HepG2 (cell line): ENCODE measurements around the gene CRLF3. TPM values are rescaled to one million over a fixed set of nuclear protein-coding genes. Genes with fewer than 3 reads are reported as not detected.

Source experiments
- ELF4 ChIP-seq: sonication (generic); formaldehyde crosslinking; IDR thresholded peaks from 2 replicates; pipeline ENCODE4 v1.5.0; 2020; ENCODE audit warnings: missing genetic modification reagents, mild to moderate bottlenecking, moderate library complexity, borderline replicate concordance
- KLF11 ChIP-seq: IDR thresholded peaks from 2 replicates; pipeline ENCODE4 v1.6.1; 2016; ENCODE audit warnings: missing compliant biosample characterization
- KLF12 ChIP-seq: sonication (generic); formaldehyde crosslinking; IDR thresholded peaks from 2 replicates; pipeline ENCODE4 v1.4.0; 2020; ENCODE audit warnings: missing genetic modification reagents, borderline replicate concordance
- MAF1 ChIP-seq: sonication (generic); formaldehyde crosslinking; IDR thresholded peaks from 2 replicates; pipeline ENCODE4 v1.5.0; 2020; ENCODE audit warnings: missing genetic modification reagents, borderline replicate concordance
- NFIB ChIP-seq: sonication (generic); formaldehyde crosslinking; IDR thresholded peaks from 2 replicates; pipeline ENCODE4 v1.9.0; 2021; ENCODE audit warnings: missing genetic modification reagents, mild to moderate bottlenecking, borderline replicate concordance
- SAFB2 ChIP-seq: sonication (generic); formaldehyde crosslinking; IDR thresholded peaks from 2 replicates; pipeline ENCODE4 v1.5.1; 2020; ENCODE audit warnings: missing genetic modification reagents, low read depth, mild to moderate bottlenecking, borderline replicate concordance
- ZFP90 ChIP-seq: sonication (generic); formaldehyde crosslinking; IDR thresholded peaks from 2 replicates; pipeline ENCODE4 v1.8.0; 2022; ENCODE audit warnings: missing genetic modification reagents, mild to moderate bottlenecking, inconsistent platforms, borderline replicate concordance
- ZKSCAN5 ChIP-seq: sonication (generic); formaldehyde crosslinking; IDR thresholded peaks from 2 replicates; pipeline ENCODE4 v1.5.1; 2020; ENCODE audit warnings: mild to moderate bottlenecking, missing genetic modification reagents
- ZNF782 ChIP-seq: sonication (generic); formaldehyde crosslinking; IDR thresholded peaks from 2 replicates; pipeline ENCODE4 v1.4.0; 2020; ENCODE audit warnings: missing genetic modification reagents, mild to moderate bottlenecking, borderline replicate concordance
- polyA plus RNA-seq, 8 experiments: library from polyadenylated mRNA; depleted of rRNA in 3 of 8; stranded (reverse) in 7 of 8; unstranded in 1 of 8; fragments of >200 nt; fragmentation: Illumina TruSeq in 4 of 8; extraction: Trizol in 4 of 8; gene quantifications; 2 replicates each; pipeline versions ENCODE4 v1.2.1 to v1.2.3, GENCODE V29; 2011 to 2016; ENCODE audit warnings: low read depth in 4 of 8, missing spikeins in 1 of 8, mixed read lengths in 1 of 8; ENCODE audit not compliant: insufficient read depth in 1 of 8
- total RNA-seq, 5 experiments: library from RNA; depleted of rRNA; stranded (reverse); fragments of >200 nt; fragmentation: Illumina TruSeq; extraction: Trizol; gene quantifications; 2 replicates each; pipeline ENCODE4 v1.2.3, GENCODE V29; 2016; ENCODE audit warnings: low read depth in 1 of 5
- TF ChIP-seq, protein P1 (sequence below): sonication (generic); formaldehyde crosslinking; IDR thresholded peaks from 2 replicates; pipeline ENCODE4 v1.8.0; 2023; ENCODE audit warnings: mild to moderate bottlenecking, missing genetic modification reagents
- TF ChIP-seq, protein P2 (sequence below): sonication (generic); formaldehyde crosslinking; IDR thresholded peaks from 2 replicates; pipeline ENCODE4 v1.4.0; 2020; ENCODE audit warnings: missing genetic modification reagents, borderline replicate concordance
- TF ChIP-seq, protein P3 (sequence below): IDR thresholded peaks from 2 replicates; pipeline ENCODE4 v1.6.1; 2016; ENCODE audit warnings: mild to moderate bottlenecking
- TF ChIP-seq, protein P4 (sequence below): sonication (generic); formaldehyde crosslinking; IDR thresholded peaks from 2 replicates; pipeline ENCODE4 v1.4.0; 2020; ENCODE audit warnings: missing genetic modification reagents, borderline replicate concordance
- TF ChIP-seq, protein P5 (sequence below): IDR thresholded peaks from 2 replicates; pipeline ENCODE4 v1.6.1; 2016; ENCODE audit warnings: low read depth, control low read depth

Gene CRLF3
- total and polyA plus RNA-seq, 2 of the 13 experiments (the other 11 are each of a cell fraction or from before 2014, with no cell fraction given) = 6.4 to 9.1 TPM

DNA sequence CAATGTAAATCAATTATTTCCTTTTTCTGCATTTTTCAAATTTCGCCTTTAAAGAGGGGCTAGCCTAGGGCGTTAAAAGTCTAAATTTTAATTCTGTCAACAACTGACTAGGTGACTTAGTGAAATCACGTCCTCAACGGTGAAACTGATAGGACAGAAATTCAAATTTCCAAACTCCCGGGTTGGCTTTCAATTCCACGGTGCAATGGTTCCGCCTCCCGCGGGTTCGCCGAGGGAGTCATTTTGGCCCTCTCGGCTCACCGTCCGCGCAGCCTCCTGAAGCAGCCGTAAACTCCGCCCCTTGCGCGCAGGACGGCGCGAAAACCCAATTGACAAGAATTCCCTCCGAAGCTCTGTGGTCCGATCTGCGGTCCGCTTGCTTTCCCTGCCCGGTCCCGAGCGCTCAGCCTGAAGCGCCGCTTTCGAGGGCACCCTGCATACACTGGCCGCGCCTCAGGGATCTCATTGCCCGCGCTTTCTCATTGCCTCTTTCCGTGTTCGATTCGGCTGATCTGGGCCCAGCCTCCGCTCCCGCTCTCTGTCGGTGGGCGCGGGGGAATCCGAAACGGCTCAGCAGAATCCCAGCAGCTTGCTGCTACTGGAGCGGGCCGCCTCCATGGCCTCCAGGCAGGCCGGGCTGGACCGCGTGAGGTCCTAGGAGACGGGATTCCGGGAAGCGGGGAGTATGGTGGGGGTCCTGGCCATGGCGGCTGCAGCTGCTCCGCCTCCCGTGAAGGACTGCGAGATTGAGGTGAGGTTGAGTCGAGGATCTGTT, 7.4 kb upstream of the CRLF3 start, which contains the start of gene ATAD5 (continued):
- TF ChIP-seq MAF1 (CRISPR knock-in tag) (peak; percentile 82; the same call in 1 of the 2 replicates), KLF11 (CRISPR knock-in tag) (peak; percentile 64), SAFB2 (CRISPR knock-in tag) (peak; percentile 36; the same call in 1 of the 2 replicates), NFIB (no peak), ZFP90 (CRISPR knock-in tag) (peak; percentile 61; the same call in 1 of the 2 replicates), KLF12 (CRISPR knock-in tag) (peak; percentile 48; the same call in 1 of the 2 replicates), ELF4 (0 out of 2 replicates have a peak, but pooled peaks have one; percentile 48), ZKSCAN5 (CRISPR knock-in tag) (no peak), ZNF782 (0 out of 2 replicates have a peak, but pooled peaks have one; percentile 69)
- TF ChIP-seq, protein P1, sequence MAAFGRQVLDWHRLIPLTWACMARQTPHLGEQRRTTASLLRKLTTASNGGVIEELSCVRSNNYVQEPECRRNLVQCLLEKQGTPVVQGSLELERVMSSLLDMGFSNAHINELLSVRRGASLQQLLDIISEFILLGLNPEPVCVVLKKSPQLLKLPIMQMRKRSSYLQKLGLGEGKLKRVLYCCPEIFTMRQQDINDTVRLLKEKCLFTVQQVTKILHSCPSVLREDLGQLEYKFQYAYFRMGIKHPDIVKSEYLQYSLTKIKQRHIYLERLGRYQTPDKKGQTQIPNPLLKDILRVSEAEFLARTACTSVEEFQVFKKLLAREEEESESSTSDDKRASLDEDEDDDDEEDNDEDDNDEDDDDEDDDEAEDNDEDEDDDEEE (CRISPR knock-in tag) = no peak
- TF ChIP-seq, protein P2, sequence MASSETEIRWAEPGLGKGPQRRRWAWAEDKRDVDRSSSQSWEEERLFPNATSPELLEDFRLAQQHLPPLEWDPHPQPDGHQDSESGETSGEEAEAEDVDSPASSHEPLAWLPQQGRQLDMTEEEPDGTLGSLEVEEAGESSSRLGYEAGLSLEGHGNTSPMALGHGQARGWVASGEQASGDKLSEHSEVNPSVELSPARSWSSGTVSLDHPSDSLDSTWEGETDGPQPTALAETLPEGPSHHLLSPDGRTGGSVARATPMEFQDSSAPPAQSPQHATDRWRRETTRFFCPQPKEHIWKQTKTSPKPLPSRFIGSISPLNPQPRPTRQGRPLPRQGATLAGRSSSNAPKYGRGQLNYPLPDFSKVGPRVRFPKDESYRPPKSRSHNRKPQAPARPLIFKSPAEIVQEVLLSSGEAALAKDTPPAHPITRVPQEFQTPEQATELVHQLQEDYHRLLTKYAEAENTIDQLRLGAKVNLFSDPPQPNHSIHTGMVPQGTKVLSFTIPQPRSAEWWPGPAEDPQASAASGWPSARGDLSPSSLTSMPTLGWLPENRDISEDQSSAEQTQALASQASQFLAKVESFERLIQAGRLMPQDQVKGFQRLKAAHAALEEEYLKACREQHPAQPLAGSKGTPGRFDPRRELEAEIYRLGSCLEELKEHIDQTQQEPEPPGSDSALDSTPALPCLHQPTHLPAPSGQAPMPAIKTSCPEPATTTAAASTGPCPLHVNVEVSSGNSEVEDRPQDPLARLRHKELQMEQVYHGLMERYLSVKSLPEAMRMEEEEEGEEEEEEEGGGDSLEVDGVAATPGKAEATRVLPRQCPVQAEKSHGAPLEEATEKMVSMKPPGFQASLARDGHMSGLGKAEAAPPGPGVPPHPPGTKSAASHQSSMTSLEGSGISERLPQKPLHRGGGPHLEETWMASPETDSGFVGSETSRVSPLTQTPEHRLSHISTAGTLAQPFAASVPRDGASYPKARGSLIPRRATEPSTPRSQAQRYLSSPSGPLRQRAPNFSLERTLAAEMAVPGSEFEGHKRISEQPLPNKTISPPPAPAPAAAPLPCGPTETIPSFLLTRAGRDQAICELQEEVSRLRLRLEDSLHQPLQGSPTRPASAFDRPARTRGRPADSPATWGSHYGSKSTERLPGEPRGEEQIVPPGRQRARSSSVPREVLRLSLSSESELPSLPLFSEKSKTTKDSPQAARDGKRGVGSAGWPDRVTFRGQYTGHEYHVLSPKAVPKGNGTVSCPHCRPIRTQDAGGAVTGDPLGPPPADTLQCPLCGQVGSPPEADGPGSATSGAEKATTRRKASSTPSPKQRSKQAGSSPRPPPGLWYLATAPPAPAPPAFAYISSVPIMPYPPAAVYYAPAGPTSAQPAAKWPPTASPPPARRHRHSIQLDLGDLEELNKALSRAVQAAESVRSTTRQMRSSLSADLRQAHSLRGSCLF (CRISPR knock-in tag) = peak; percentile 76; the same call in 1 of the 2 replicates
- TF ChIP-seq, protein P3, sequence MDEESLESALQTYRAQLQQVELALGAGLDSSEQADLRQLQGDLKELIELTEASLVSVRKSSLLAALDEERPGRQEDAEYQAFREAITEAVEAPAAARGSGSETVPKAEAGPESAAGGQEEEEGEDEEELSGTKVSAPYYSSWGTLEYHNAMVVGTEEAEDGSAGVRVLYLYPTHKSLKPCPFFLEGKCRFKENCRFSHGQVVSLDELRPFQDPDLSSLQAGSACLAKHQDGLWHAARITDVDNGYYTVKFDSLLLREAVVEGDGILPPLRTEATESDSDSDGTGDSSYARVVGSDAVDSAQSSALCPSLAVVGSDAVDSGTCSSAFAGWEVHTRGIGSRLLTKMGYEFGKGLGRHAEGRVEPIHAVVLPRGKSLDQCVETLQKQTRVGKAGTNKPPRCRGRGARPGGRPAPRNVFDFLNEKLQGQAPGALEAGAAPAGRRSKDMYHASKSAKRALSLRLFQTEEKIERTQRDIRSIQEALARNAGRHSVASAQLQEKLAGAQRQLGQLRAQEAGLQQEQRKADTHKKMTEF (CRISPR knock-in tag) = peak; percentile 95
- TF ChIP-seq, protein P4, sequence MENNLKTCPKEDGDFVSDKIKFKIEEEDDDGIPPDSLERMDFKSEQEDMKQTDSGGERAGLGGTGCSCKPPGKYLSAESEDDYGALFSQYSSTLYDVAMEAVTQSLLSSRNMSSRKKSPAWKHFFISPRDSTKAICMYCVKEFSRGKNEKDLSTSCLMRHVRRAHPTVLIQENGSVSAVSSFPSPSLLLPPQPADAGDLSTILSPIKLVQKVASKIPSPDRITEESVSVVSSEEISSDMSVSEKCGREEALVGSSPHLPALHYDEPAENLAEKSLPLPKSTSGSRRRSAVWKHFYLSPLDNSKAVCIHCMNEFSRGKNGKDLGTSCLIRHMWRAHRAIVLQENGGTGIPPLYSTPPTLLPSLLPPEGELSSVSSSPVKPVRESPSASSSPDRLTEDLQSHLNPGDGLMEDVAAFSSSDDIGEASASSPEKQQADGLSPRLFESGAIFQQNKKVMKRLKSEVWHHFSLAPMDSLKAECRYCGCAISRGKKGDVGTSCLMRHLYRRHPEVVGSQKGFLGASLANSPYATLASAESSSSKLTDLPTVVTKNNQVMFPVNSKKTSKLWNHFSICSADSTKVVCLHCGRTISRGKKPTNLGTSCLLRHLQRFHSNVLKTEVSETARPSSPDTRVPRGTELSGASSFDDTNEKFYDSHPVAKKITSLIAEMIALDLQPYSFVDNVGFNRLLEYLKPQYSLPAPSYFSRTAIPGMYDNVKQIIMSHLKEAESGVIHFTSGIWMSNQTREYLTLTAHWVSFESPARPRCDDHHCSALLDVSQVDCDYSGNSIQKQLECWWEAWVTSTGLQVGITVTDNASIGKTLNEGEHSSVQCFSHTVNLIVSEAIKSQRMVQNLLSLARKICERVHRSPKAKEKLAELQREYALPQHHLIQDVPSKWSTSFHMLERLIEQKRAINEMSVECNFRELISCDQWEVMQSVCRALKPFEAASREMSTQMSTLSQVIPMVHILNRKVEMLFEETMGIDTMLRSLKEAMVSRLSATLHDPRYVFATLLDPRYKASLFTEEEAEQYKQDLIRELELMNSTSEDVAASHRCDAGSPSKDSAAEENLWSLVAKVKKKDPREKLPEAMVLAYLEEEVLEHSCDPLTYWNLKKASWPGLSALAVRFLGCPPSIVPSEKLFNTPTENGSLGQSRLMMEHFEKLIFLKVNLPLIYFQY (CRISPR knock-in tag) = peak; percentile 82; the same call in 1 of the 2 replicates
- TF ChIP-seq, protein P5, sequence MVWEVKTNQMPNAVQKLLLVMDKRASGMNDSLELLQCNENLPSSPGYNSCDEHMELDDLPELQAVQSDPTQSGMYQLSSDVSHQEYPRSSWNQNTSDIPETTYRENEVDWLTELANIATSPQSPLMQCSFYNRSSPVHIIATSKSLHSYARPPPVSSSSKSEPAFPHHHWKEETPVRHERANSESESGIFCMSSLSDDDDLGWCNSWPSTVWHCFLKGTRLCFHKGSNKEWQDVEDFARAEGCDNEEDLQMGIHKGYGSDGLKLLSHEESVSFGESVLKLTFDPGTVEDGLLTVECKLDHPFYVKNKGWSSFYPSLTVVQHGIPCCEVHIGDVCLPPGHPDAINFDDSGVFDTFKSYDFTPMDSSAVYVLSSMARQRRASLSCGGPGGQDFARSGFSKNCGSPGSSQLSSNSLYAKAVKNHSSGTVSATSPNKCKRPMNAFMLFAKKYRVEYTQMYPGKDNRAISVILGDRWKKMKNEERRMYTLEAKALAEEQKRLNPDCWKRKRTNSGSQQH (CRISPR knock-in tag) = peak; percentile 95
